HG03432 (cell line): ENCODE data around the gene ITPR1.
A peak's percentile ranks its signal among the peaks of the same experiment; 100 is the strongest.
"Not testable (repeated sequence)": the region's sequence is repeated elsewhere in the genome, so short reads cannot be mapped to it uniquely, and the experiment has no call there.

ENCODE experiments used
- ATAC-seq: cut with Tn5 transposase; IDR thresholded peaks from one replicate; pipeline ENCODE4 v1.9.1; 2021; ENCODE audit warnings: mild to moderate bottlenecking, moderate library complexity; ENCODE audit not compliant: unreplicated experiment

ITPR1 gene

GRCh38 chr3:4588466-4588865 is 95.3 kb downstream of the ITPR1 start:
- ATAC-seq = peak; percentile 33

GRCh38 chr3:4589475-4590097 is 96.4 kb downstream of the ITPR1 start:
- ATAC-seq = no peak

GRCh38 chr3:4590849-4591248 is 97.7 kb downstream of the ITPR1 start:
- not testable (repeated sequence) for ATAC-seq

- no peak for ATAC-seq
Measured at GRCh38 chr3:4591669-4592068, 98.5 kb downstream of the ITPR1 start.

- ATAC-seq = no peak
Measured at GRCh38 chr3:4593014-4593413, 99.9 kb downstream of the ITPR1 start.

- ATAC-seq = no peak
Measured at GRCh38 chr3:4595710-4596113, 102.6 kb downstream of the ITPR1 start.

GRCh38 chr3:4596612-4597011 is 103.5 kb downstream of the ITPR1 start:
- ATAC-seq = no peak

GRCh38 chr3:4597208-4597985 is 104.2 kb downstream of the ITPR1 start:
- no peak for ATAC-seq

GRCh38 chr3:4598232-4598631 is 105.1 kb downstream of the ITPR1 start:
- not testable (repeated sequence) for ATAC-seq

GRCh38 chr3:4599612-4600011 is 106.5 kb downstream of the ITPR1 start:
- ATAC-seq = no peak

GRCh38 chr3:4600493-4600892 is 107.3 kb downstream of the ITPR1 start:
- ATAC-seq = no peak

GRCh38 chr3:4601892-4602291 is 108.7 kb downstream of the ITPR1 start:
- ATAC-seq = no peak

- no peak for ATAC-seq
Measured at GRCh38 chr3:4604693-4605092, 111.5 kb downstream of the ITPR1 start.

GRCh38 chr3:4606911-4607310 is 113.8 kb downstream of the ITPR1 start:
- ATAC-seq = no peak

GRCh38 chr3:4613366-4613765 is 120.2 kb downstream of the ITPR1 start:
- no peak for ATAC-seq

GRCh38 chr3:4614070-4614469 is 120.9 kb downstream of the ITPR1 start:
- no peak for ATAC-seq

GRCh38 chr3:4614927-4615326 is 121.8 kb downstream of the ITPR1 start:
- ATAC-seq = no peak

- ATAC-seq = no peak
Measured at GRCh38 chr3:4615750-4616149, 122.6 kb downstream of the ITPR1 start.

- ATAC-seq = no peak
Measured at GRCh38 chr3:4623421-4623999, 130.4 kb downstream of the ITPR1 start.

- no peak for ATAC-seq
Measured at GRCh38 chr3:4627651-4628375, 134.7 kb downstream of the ITPR1 start.
